Measurements from ENCODE around the gene NCF1.
"Not testable (repeated sequence)": the region's sequence is repeated elsewhere in the genome, so short reads cannot be mapped to it uniquely, and the experiment has no call there.

DNA sequence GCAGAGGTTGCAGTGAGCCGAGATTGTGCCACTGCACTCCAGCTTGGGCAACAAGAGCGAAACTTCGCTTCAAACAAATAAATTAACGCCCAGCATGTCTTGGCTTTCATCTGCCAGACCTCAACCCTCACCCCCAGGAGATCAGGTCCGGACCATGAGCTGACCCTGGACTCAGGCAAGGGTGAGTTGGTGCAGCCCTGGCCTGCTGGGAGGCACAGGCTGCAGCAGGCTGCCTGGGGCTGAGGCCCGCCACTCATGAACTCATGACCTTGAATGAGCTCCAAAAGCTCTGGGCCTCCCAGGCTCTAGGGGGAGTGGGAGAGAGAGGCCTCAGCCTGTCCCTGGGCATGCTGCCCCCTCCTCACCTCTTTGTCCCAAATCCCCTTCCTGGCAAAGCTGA lies 1.7 kb upstream of the NCF1 start:
- TF ChIP-seq, protein P1, sequence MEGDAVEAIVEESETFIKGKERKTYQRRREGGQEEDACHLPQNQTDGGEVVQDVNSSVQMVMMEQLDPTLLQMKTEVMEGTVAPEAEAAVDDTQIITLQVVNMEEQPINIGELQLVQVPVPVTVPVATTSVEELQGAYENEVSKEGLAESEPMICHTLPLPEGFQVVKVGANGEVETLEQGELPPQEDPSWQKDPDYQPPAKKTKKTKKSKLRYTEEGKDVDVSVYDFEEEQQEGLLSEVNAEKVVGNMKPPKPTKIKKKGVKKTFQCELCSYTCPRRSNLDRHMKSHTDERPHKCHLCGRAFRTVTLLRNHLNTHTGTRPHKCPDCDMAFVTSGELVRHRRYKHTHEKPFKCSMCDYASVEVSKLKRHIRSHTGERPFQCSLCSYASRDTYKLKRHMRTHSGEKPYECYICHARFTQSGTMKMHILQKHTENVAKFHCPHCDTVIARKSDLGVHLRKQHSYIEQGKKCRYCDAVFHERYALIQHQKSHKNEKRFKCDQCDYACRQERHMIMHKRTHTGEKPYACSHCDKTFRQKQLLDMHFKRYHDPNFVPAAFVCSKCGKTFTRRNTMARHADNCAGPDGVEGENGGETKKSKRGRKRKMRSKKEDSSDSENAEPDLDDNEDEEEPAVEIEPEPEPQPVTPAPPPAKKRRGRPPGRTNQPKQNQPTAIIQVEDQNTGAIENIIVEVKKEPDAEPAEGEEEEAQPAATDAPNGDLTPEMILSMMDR (IDR thresholded peaks at IDR 0.05), result not testable (repeated sequence)
- TF ChIP-seq ELF1 (IDR thresholded peaks at IDR 0.05); NFIC (IDR thresholded peaks at IDR 0.05; ENCODE audit: borderline replicate concordance); YY1 (IDR thresholded peaks at IDR 0.05; ENCODE audit: low read depth); EP300 (IDR thresholded peaks at IDR 0.05; ENCODE audit: borderline replicate concordance in 1 of 2, low read depth in 1 of 2, low read length in 1 of 2); RAD21 (IDR thresholded peaks at IDR 0.05; ENCODE audit: low read length); FOXM1 (IDR thresholded peaks at IDR 0.05; ENCODE audit: low read depth): not testable (repeated sequence)
- TF ChIP-seq, protein P2, sequence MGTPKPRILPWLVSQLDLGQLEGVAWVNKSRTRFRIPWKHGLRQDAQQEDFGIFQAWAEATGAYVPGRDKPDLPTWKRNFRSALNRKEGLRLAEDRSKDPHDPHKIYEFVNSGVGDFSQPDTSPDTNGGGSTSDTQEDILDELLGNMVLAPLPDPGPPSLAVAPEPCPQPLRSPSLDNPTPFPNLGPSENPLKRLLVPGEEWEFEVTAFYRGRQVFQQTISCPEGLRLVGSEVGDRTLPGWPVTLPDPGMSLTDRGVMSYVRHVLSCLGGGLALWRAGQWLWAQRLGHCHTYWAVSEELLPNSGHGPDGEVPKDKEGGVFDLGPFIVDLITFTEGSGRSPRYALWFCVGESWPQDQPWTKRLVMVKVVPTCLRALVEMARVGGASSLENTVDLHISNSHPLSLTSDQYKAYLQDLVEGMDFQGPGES (IDR thresholded peaks at IDR 0.05; ENCODE audit: low read depth, low read length), result not testable (repeated sequence)

All from SK-N-SH (cell line).